Ascending aorta (tissue), 2 donors: ENCODE data around the gene PABPC3. TPM values are rescaled to one million over a fixed set of nuclear protein-coding genes. Genes with fewer than 3 reads are reported as not detected.

Experiments
- DNase-seq, 2 donors: peaks; one replicate each; pipeline ENCODE4 v3.0.0-alpha.2; 2019; ENCODE audit warnings: low spot score in 2 of 2
- H3K27ac ChIP-seq, 2 donors: fragments of 200-600 bp; sonication (generic); one replicate each; pipeline ENCODE4 v1.5.1; 2016 to 2017; ENCODE audit warnings: mild to moderate bottlenecking in 1 of 2
- H3K27me3 ChIP-seq: fragments of 200-600 bp; sonication (generic); one replicate; pipeline ENCODE4 v1.5.1; 2017
- H3K36me3 ChIP-seq, 2 donors: fragments of 200-600 bp; sonication (generic); one replicate each; pipeline ENCODE4 v1.5.1; 2016
- H3K4me1 ChIP-seq, 2 donors: fragments of 200-600 bp; sonication (generic); one replicate each; pipeline ENCODE4 v1.5.1; 2016 to 2017; ENCODE audit warnings: mild to moderate bottlenecking in 1 of 2
- H3K4me3 ChIP-seq, 2 donors: fragments of 200-600 bp; sonication (generic); one replicate each; pipeline ENCODE4 v1.5.1; 2016 to 2017; ENCODE audit warnings: mild to moderate bottlenecking in 1 of 2
- H3K9me3 ChIP-seq, 2 donors: fragments of 200-600 bp; sonication (generic); one replicate each; pipeline ENCODE4 v1.5.1; 2016
- CTCF ChIP-seq, 3 experiments: fragments of 200-600 bp in 2 of 3; fragments of 450-650 bp in 1 of 3; sonication (generic) in 2 of 3; IDR thresholded peaks; one replicate each; pipeline ENCODE4 v1.5.1; 2016 to 2019; ENCODE audit warnings: antibody characterized with exemption in 3 of 3, mild to moderate bottlenecking in 1 of 3, moderate library complexity in 1 of 3
- intact Hi-C: fragments of 100-400 bp; cut with DNase I; formaldehyde crosslinking; loops from one replicate; pipeline ENCODE4 v1.15.1; 2023
- total RNA-seq: library from RNA; depleted of rRNA; stranded (reverse); fragments of >200 nt; gene quantifications from one replicate; pipeline ENCODE4 v1.1.0, GENCODE V29; 2016

Gene PABPC3
- total RNA-seq, 1 donor from 2014 or later = not detected

GRCh38 chr13:25135896-25136295, 40.0 kb downstream of the PABPC3 start:
- no peak overlapping the region for H3K4me3 ChIP-seq
- DNase-seq = no peak
- H3K27ac ChIP-seq = no peak overlapping the region
- H3K36me3 ChIP-seq = no peaks in the 10 kb centered on the region
- no peaks in the 10 kb centered on the region for H3K27me3 ChIP-seq
- intact Hi-C loops = no loop called here
- no peaks in the 10 kb centered on the region for H3K9me3 ChIP-seq
- TF ChIP-seq CTCF (IDR thresholded peaks at IDR 0.05) = no peak
- H3K4me1 ChIP-seq = no peaks in the 10 kb centered on the region

GRCh38 chr13:25136880-25137787, 41.2 kb downstream of the PABPC3 start:
- Histone ChIP-seq H3K4me3 (no peak overlapping the region), H3K36me3 (no peaks in the 10 kb centered on the region), H3K27ac (no peak overlapping the region), H3K27me3 (no peaks in the 10 kb centered on the region), H3K4me1 (no peaks in the 10 kb centered on the region), H3K9me3 (no peaks in the 10 kb centered on the region)
- no peak for DNase-seq
- TF ChIP-seq CTCF (IDR thresholded peaks at IDR 0.05) = no peak
- intact Hi-C loops = no loop called here

- DNase-seq = no peak
- Histone ChIP-seq H3K27ac (no peak overlapping the region), H3K4me1 (no peaks in the 10 kb centered on the region), H3K9me3 (no peaks in the 10 kb centered on the region), H3K27me3 (no peaks in the 10 kb centered on the region), H3K4me3 (no peak overlapping the region), H3K36me3 (no peaks in the 10 kb centered on the region)
- intact Hi-C loops = no loop called here
- no peak for TF ChIP-seq CTCF (IDR thresholded peaks at IDR 0.05)
Observed at GRCh38 chr13:25137788-25138115, 41.8 kb downstream of the PABPC3 start.

GRCh38 chr13:25141042-25141441, 45.1 kb downstream of the PABPC3 start:
- intact Hi-C loops = no loop called here
- H3K4me3 ChIP-seq = no peak overlapping the region
- no peaks in the 10 kb centered on the region for H3K27me3 ChIP-seq
- no peaks in the 10 kb centered on the region for H3K9me3 ChIP-seq
- DNase-seq = no peak
- TF ChIP-seq CTCF (IDR thresholded peaks at IDR 0.05) = no peak
- H3K27ac ChIP-seq = no peak overlapping the region
- H3K36me3 ChIP-seq = no peaks in the 10 kb centered on the region
- H3K4me1 ChIP-seq = no peaks in the 10 kb centered on the region

- Histone ChIP-seq H3K4me3 (no peak overlapping the region), H3K9me3 (no peaks in the 10 kb centered on the region), H3K27ac (no peak overlapping the region), H3K27me3 (no peaks in the 10 kb centered on the region), H3K36me3 (no peaks in the 10 kb centered on the region), H3K4me1 (no peaks in the 10 kb centered on the region)
- intact Hi-C loops = no loop called here
- no peak for TF ChIP-seq CTCF (IDR thresholded peaks at IDR 0.05)
- DNase-seq = no peak
Observed at GRCh38 chr13:25143706-25144105, 47.8 kb downstream of the PABPC3 start.
